ENCODE results near the gene NTF4.

- TF ChIP-seq CTCF (IDR thresholded peaks at IDR 0.05) (no peak), EZH2 (IDR thresholded peaks at IDR 0.05; ENCODE audit: borderline replicate concordance, insufficient read depth, low read depth, low read length, poor library complexity, severe bottlenecking) (no peak)
These were observed at the start of gene NTF4 for GRCh38 chr19:49064768-49065611.

Data from B cell (primary cell).